HEK293 (cell line): ENCODE measurements around the gene TCF12.

ENCODE experiments used
- CTCF ChIA-PET: fragments of 350-600 bp; formaldehyde crosslinking; extraction: SDS; loops from one replicate; lab custom pipeline; 2021; ENCODE audit warnings: antibody characterized with exemption; lab: Yijun Ruan, JAX
- POLR2A ChIA-PET: fragments of 300-600 bp; formaldehyde crosslinking; extraction: SDS; loops from one replicate; lab custom pipeline; 2020; ENCODE audit warnings: antibody characterized with exemption, inconsistent platforms; lab: Yijun Ruan, JAX
- H3K27ac ChIP-seq: fragments of 200-500 bp; sonication (Bioruptor generic); 2 replicates; pipeline ENCODE4 v1.5.1; 2014; ENCODE audit warnings: low read depth, low read length, control low read depth, inconsistent platforms; ENCODE audit errors: extremely low read depth
- H3K36me3 ChIP-seq, 2 experiments: fragments of 200-500 bp in 1 of 2; sonication (Bioruptor generic) in 1 of 2; 1 replicate in 1 of 2; 2 replicates in 1 of 2; pipeline ENCODE4 v1.5.1; 2014 to 2017; ENCODE audit warnings: inconsistent platforms in 2 of 2, low read length in 2 of 2; ENCODE audit not compliant: control insufficient read depth in 2 of 2, insufficient read depth in 1 of 2
- H3K4me1 ChIP-seq: fragments of 200-500 bp; sonication (Bioruptor generic); 2 replicates; pipeline ENCODE4 v1.5.1; 2014; ENCODE audit warnings: mild to moderate bottlenecking, low read length, inconsistent platforms; ENCODE audit not compliant: control insufficient read depth, insufficient read depth
- H3K4me3 ChIP-seq: 2 replicates; pipeline ENCODE4 v1.5.1; 2011; ENCODE audit warnings: low read depth, mild to moderate bottlenecking, control low read depth, low read length, moderate library complexity
- H3K9me3 ChIP-seq: fragments of 200-500 bp; sonication (Bioruptor generic); 2 replicates; pipeline ENCODE4 v1.5.1; 2014; ENCODE audit warnings: low read depth, low read length, inconsistent platforms; ENCODE audit not compliant: control insufficient read depth, insufficient read depth
- ELK4 ChIP-seq: IDR thresholded peaks from 2 replicates; pipeline ENCODE4 v1.6.1; 2011; ENCODE audit warnings: mild to moderate bottlenecking, low read depth, low read length, borderline replicate concordance
- HOXA7 ChIP-seq: sonication (generic); formaldehyde crosslinking; IDR thresholded peaks from 2 replicates; pipeline ENCODE4 v1.8.1; 2022; ENCODE audit warnings: missing genetic modification reagents, borderline replicate concordance
- REPIN1 ChIP-seq: fragments of 450-650 bp; formaldehyde crosslinking; IDR thresholded peaks from 2 replicates; pipeline ENCODE4 v1.5.1; 2017; ENCODE audit warnings: missing biosample characterization, missing genetic modification characterization, low read depth
- SCRT1 ChIP-seq: fragments of 450-650 bp; formaldehyde crosslinking; IDR thresholded peaks from 2 replicates; pipeline ENCODE4 v1.5.1; 2016; ENCODE audit warnings: missing biosample characterization, missing genetic modification characterization, borderline replicate concordance
- ZBTB26 ChIP-seq: fragments of 450-650 bp; formaldehyde crosslinking; optimal IDR thresholded peaks from 2 replicates; pipeline ENCODE3; 2016; ENCODE audit warnings: missing biosample characterization, mild to moderate bottlenecking, missing genetic modification characterization
- ZBTB48 ChIP-seq: fragments of 450-650 bp; formaldehyde crosslinking; IDR thresholded peaks from 2 replicates; pipeline ENCODE4 v1.5.1; 2016; ENCODE audit warnings: missing biosample characterization, missing genetic modification characterization
- ZBTB7A ChIP-seq: fragments of 450-650 bp; formaldehyde crosslinking; IDR thresholded peaks from 2 replicates; pipeline ENCODE4 v1.5.1; 2016; ENCODE audit warnings: low read depth, missing biosample characterization, missing genetic modification characterization
- ZNF140 ChIP-seq: fragments of 450-650 bp; formaldehyde crosslinking; IDR thresholded peaks from 2 replicates; pipeline ENCODE4 v1.5.1; 2016; ENCODE audit warnings: missing biosample characterization, missing genetic modification characterization
- ZNF148 ChIP-seq: fragments of 450-650 bp; formaldehyde crosslinking; IDR thresholded peaks from 2 replicates; pipeline ENCODE4 v1.5.0; 2017; ENCODE audit warnings: missing biosample characterization, missing genetic modification characterization, borderline replicate concordance
- ZNF211 ChIP-seq: fragments of 450-650 bp; formaldehyde crosslinking; IDR thresholded peaks from 2 replicates; pipeline ENCODE4 v1.5.1; 2016; ENCODE audit warnings: low read depth, missing biosample characterization, missing genetic modification characterization
- ZNF223 ChIP-seq: fragments of 450-650 bp; formaldehyde crosslinking; IDR thresholded peaks from 2 replicates; pipeline ENCODE4 v1.5.1; 2016; ENCODE audit warnings: missing biosample characterization, missing genetic modification characterization
- ZNF274 ChIP-seq, 2 experiments: fragments of 200-500 bp in 1 of 2; fragments of 450-650 bp in 1 of 2; sonication (Bioruptor generic) in 1 of 2; formaldehyde crosslinking in 1 of 2; IDR thresholded peaks; 2 replicates each; pipeline versions ENCODE4 v1.5.1 to v1.6.1; 2014 to 2016; ENCODE audit warnings: borderline replicate concordance in 1 of 2, inconsistent platforms in 1 of 2, low read length in 1 of 2, missing biosample characterization in 1 of 2, missing genetic modification characterization in 1 of 2
- ZNF324 ChIP-seq: fragments of 450-650 bp; formaldehyde crosslinking; IDR thresholded peaks from 2 replicates; pipeline ENCODE4 v1.5.1; 2016; ENCODE audit warnings: missing biosample characterization, missing genetic modification characterization
- ZNF335 ChIP-seq: fragments of 450-650 bp; formaldehyde crosslinking; conservative IDR thresholded peaks from 2 replicates; pipeline ENCODE4 v1.5.1; 2016; ENCODE audit warnings: missing biosample characterization, missing genetic modification characterization
- ZNF366 ChIP-seq: fragments of 450-650 bp; formaldehyde crosslinking; conservative IDR thresholded peaks from 2 replicates; pipeline ENCODE4 v1.5.1; 2016; ENCODE audit warnings: missing biosample characterization, missing genetic modification characterization
- ZNF426 ChIP-seq: fragments of 450-650 bp; formaldehyde crosslinking; IDR thresholded peaks from 2 replicates; pipeline ENCODE4 v1.5.1; 2017; ENCODE audit warnings: missing biosample characterization, missing genetic modification characterization, mild to moderate bottlenecking, inconsistent platforms, moderate library complexity
- ZNF560 ChIP-seq: fragments of 450-650 bp; formaldehyde crosslinking; IDR thresholded peaks from 2 replicates; pipeline ENCODE4 v1.5.1; 2017; ENCODE audit warnings: missing biosample characterization, missing genetic modification characterization, borderline replicate concordance
- ZNF660 ChIP-seq: fragments of 450-650 bp; IDR thresholded peaks from 2 replicates; pipeline ENCODE4 v1.5.1; 2018; ENCODE audit warnings: missing biosample characterization, mild to moderate bottlenecking, missing genetic modification characterization
- ZNF76 ChIP-seq: fragments of 450-650 bp; formaldehyde crosslinking; IDR thresholded peaks from 2 replicates; pipeline ENCODE4; 2016; ENCODE audit warnings: low read depth, missing biosample characterization, missing genetic modification characterization, borderline replicate concordance
- TF ChIP-seq, protein P1 (sequence below): fragments of 450-650 bp; formaldehyde crosslinking; IDR thresholded peaks from 2 replicates; pipeline ENCODE4 v1.5.1; 2016; ENCODE audit warnings: missing biosample characterization, missing genetic modification characterization
- TF ChIP-seq, protein P2 (sequence below): fragments of 450-650 bp; formaldehyde crosslinking; IDR thresholded peaks from 2 replicates; pipeline ENCODE4 v1.5.1; 2016; ENCODE audit warnings: missing biosample characterization, missing genetic modification characterization
- TF ChIP-seq, protein P3 (sequence below): fragments of 450-650 bp; formaldehyde crosslinking; IDR thresholded peaks from 2 replicates; pipeline ENCODE4 v1.5.1; 2016; ENCODE audit warnings: missing biosample characterization, missing genetic modification characterization

The TCF12 gene

GRCh38 chr15:56919031-56919608 is 676 bp downstream of the TCF12 start (continued):
- TF ChIP-seq, protein P1, sequence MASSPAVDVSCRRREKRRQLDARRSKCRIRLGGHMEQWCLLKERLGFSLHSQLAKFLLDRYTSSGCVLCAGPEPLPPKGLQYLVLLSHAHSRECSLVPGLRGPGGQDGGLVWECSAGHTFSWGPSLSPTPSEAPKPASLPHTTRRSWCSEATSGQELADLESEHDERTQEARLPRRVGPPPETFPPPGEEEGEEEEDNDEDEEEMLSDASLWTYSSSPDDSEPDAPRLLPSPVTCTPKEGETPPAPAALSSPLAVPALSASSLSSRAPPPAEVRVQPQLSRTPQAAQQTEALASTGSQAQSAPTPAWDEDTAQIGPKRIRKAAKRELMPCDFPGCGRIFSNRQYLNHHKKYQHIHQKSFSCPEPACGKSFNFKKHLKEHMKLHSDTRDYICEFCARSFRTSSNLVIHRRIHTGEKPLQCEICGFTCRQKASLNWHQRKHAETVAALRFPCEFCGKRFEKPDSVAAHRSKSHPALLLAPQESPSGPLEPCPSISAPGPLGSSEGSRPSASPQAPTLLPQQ (tag by site-specific recombination): 0 out of 2 replicates have a peak, but pooled peaks have one; percentile 8
- TF ChIP-seq ZNF335 (tag by site-specific recombination) (no peak), ZNF660 (tag by site-specific recombination) (0 out of 2 replicates have a peak, but pooled peaks have one; percentile 22), ZNF211 (tag by site-specific recombination) (no peak)
- TF ChIP-seq, all 188 proteins: peak for 3

- Histone ChIP-seq H3K27ac (peak overlapping the region; percentile 88), H3K4me1 (peaks cover 12% of the 10 kb centered on the region), H3K9me3 (no peaks in the 10 kb centered on the region), H3K36me3 (peaks cover 0 to 12% of the 10 kb centered on the region in 2 experiments; a peak in 2 of 3 replicates), H3K4me3 (peak overlapping the region; percentile 91)
- ChIA-PET CTCF (no interaction called here), POLR2A (interaction anchor here (1.0 to 2.7 kb wide), 2 partner anchors 33 to 216 kb away, joined by 3 to 29 read pairs; no protein-coding TSS in a partner anchor)
- TF ChIP-seq ELK4 (no peak), SCRT1 (tag by site-specific recombination) (no peak), ZNF76 (tag by site-specific recombination) (no peak), ZNF223 (tag by site-specific recombination) (no peak), ZNF148 (no peak), ZBTB7A (tag by site-specific recombination) (0 out of 2 replicates have a peak, but pooled peaks have one; percentile 20), ZNF560 (tag by site-specific recombination) (no peak), ZBTB48 (tag by site-specific recombination) (peak; percentile 27; the same call in 1 of the 2 replicates), ZNF366 (no peak), ZNF274 (IDR thresholded peaks at IDR 0.05; ENCODE audit: low read length) (no peak), ZNF274 (tag by site-specific recombination; IDR thresholded peaks at IDR 0.05; ENCODE audit: borderline replicate concordance) (no peak), REPIN1 (tag by site-specific recombination) (no peak), HOXA7 (CRISPR knock-in tag) (no peak), ZNF140 (tag by site-specific recombination) (no peak), ZNF426 (tag by site-specific recombination) (no peak), ZBTB26 (peak; percentile 65), ZNF324 (tag by site-specific recombination) (no peak)
- TF ChIP-seq, protein P2, sequence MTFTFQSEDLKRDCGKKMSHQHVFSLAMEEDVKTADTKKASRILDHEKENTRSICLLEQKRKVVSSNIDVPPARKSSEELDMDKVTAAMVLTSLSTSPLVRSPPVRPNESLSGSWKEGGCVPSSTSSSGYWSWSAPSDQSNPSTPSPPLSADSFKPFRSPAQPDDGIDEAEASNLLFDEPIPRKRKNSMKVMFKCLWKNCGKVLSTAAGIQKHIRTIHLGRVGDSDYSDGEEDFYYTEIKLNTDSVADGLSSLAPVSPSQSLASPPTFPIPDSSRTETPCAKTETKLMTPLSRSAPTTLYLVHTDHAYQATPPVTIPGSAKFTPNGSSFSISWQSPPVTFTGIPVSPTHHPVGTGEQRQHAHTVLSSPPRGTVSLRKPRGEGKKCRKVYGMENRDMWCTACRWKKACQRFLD (tag by site-specific recombination): no peak
- TF ChIP-seq, protein P3, sequence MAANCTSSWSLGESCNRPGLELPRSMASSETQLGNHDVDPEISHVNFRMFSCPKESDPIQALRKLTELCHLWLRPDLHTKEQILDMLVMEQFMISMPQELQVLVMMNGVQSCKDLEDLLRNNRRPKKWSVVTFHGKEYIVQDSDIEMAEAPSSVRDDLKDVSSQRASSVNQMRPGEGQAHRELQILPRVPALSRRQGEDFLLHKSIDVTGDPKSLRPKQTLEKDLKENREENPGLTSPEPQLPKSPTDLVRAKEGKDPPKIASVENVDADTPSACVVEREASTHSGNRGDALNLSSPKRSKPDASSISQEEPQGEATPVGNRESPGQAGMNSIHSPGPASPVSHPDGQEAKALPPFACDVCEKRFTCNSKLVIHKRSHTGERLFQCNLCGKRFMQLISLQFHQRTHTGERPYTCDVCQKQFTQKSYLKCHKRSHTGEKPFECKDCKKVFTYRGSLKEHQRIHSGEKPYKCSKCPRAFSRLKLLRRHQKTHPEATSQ (tag by site-specific recombination): no peak
Measured at GRCh38 chr15:56919609-56920366, 1.3 kb downstream of the TCF12 start.
